SU-DHL-6 (cell line): ENCODE data around the gene PLEKHS1.

Source experiments
- CTCF ChIP-seq: fragments of 200-600 bp; sonication (generic); IDR thresholded peaks from one replicate; pipeline ENCODE4 v1.5.1; 2017; ENCODE audit warnings: antibody characterized with exemption, mild to moderate bottlenecking, low read length, moderate library complexity; ENCODE audit not compliant: insufficient read depth, poor library complexity, severe bottlenecking
- EZH2phosphoT487 ChIP-seq: fragments of 200-600 bp; sonication (generic), shearing (Covaris generic); conservative IDR thresholded peaks from 2 replicates; pipeline ENCODE4 v1.6.1; 2018; ENCODE audit warnings: mild to moderate bottlenecking, antibody characterized with exemption, low read length, moderate library complexity, mixed read lengths

DNA sequence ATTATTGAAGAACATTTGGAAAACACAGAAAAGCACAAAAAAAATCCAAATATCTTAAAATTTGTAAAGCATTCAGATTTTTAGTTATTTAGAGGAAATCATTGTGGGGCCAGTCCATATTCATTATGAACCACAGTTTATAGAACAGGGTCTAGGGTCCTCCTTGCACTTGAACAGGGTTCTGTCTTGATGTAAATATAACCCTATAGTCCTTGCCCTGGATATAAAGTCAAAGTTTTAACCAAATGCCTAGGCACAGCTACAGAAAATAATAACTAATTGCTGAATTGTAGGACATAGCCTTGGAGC lies 46.2 kb upstream of the PLEKHS1 start:
- TF ChIP-seq EZH2phosphoT487 (no peak), CTCF (no peak)
